Keratinocyte (primary cell): ENCODE measurements around the gene PDE1C. TPM values are rescaled to one million over a fixed set of nuclear protein-coding genes. Genes with fewer than 3 reads are reported as not detected.

Source experiments
- DNase-seq: peaks from one replicate; pipeline ENCODE4 v3.0.0-alpha.2; 2011; ENCODE audit warnings: low read depth, missing footprints, low spot score
- FAIRE-seq: peaks from 2 replicates; lab custom pipeline; 2011; peaks lifted over from hg19 to GRCh38; lab: Jason Lieb, UNC
- H2AFZ ChIP-seq: 2 replicates; pipeline ENCODE4 v1.6.0; 2012; ENCODE audit warnings: low read length, control low read depth, inconsistent platforms; ENCODE audit not compliant: control insufficient read depth
- H3K27ac ChIP-seq: 2 replicates; pipeline ENCODE4 v1.5.1; 2011; ENCODE audit warnings: low read length; ENCODE audit not compliant: control insufficient read depth, insufficient read depth
- H3K27me3 ChIP-seq: 3 replicates; pipeline ENCODE4 v1.6.0; 2011; ENCODE audit warnings: low read length; ENCODE audit not compliant: control insufficient read depth, insufficient read depth; ENCODE audit errors: extremely low read depth
- H3K36me3 ChIP-seq, 2 experiments: 2 replicates in 1 of 2; 3 replicates in 1 of 2; pipeline ENCODE4 v1.5.1; 2011; ENCODE audit warnings: low read length in 2 of 2, mild to moderate bottlenecking in 1 of 2; ENCODE audit not compliant: control insufficient read depth in 2 of 2, insufficient read depth in 2 of 2; ENCODE audit errors: extremely low read depth in 1 of 2
- H3K4me1 ChIP-seq: 3 replicates; pipeline ENCODE4 v1.5.1; 2011; ENCODE audit warnings: low read length; ENCODE audit not compliant: control insufficient read depth, insufficient read depth; ENCODE audit errors: extremely low read depth
- H3K4me2 ChIP-seq: 3 replicates; pipeline ENCODE4 v1.6.0; 2011; ENCODE audit warnings: low read depth, low read length; ENCODE audit not compliant: control insufficient read depth, insufficient read depth; ENCODE audit errors: extremely low read depth
- H3K4me3 ChIP-seq, 3 experiments: fragments of 200-600 bp in 1 of 3; sonication (generic) in 1 of 3; 2 replicates in 2 of 3; 3 replicates in 1 of 3; pipeline ENCODE4 v1.5.1; 2011 to 2016; ENCODE audit warnings: low read length in 3 of 3, mild to moderate bottlenecking in 3 of 3, control low read depth in 2 of 3, inconsistent platforms in 1 of 3, low read depth in 1 of 3, mixed read lengths in 1 of 3, mixed run types in 1 of 3, moderate library complexity in 1 of 3; ENCODE audit not compliant: control insufficient read depth in 2 of 3, insufficient read depth in 2 of 3; ENCODE audit errors: extremely low read depth in 1 of 3
- H3K79me2 ChIP-seq: 2 replicates; pipeline ENCODE4 v1.6.0; 2012; ENCODE audit warnings: low read length; ENCODE audit not compliant: control insufficient read depth, insufficient read depth
- H3K9ac ChIP-seq: 3 replicates; pipeline ENCODE4 v1.6.0; 2011; ENCODE audit warnings: low read length; ENCODE audit not compliant: control insufficient read depth, insufficient read depth; ENCODE audit errors: extremely low read depth
- H3K9me1 ChIP-seq: 3 replicates; pipeline ENCODE4 v1.6.0; 2011; ENCODE audit warnings: low read length; ENCODE audit not compliant: control insufficient read depth, insufficient read depth; ENCODE audit errors: extremely low read depth
- H3K9me3 ChIP-seq: 2 replicates; pipeline ENCODE4 v1.5.1; 2012; ENCODE audit warnings: low read depth, low read length; ENCODE audit not compliant: control insufficient read depth
- H4K20me1 ChIP-seq: 3 replicates; pipeline ENCODE4 v1.6.0; 2011; ENCODE audit warnings: low read length; ENCODE audit not compliant: control insufficient read depth, insufficient read depth; ENCODE audit errors: extremely low read depth
- CTCF ChIP-seq, 3 experiments: IDR thresholded peaks in 1 of 3; conservative IDR thresholded peaks in 1 of 3; optimal IDR thresholded peaks in 1 of 3; 2 replicates in 2 of 3; 3 replicates in 1 of 3; pipeline versions ENCODE3 to v1.5.1; 2011; ENCODE audit warnings: low read length in 3 of 3, mild to moderate bottlenecking in 3 of 3, moderate library complexity in 2 of 3, control low read depth in 1 of 3, inconsistent platforms in 1 of 3; ENCODE audit not compliant: insufficient read depth in 2 of 3; ENCODE audit errors: extremely low read depth in 1 of 3
- EZH2 ChIP-seq: IDR thresholded peaks from one replicate; pipeline ENCODE4 v1.6.1; 2012; ENCODE audit warnings: inconsistent platforms, mild to moderate bottlenecking, low read length, moderate library complexity
- dilution Hi-C: fragments of 300-500 bp; cut with MboI; formaldehyde crosslinking; loops from one replicate; pipeline ENCODE4 v1.7.0; 2020; ENCODE audit warnings: low sequenced_read_pairs; ENCODE audit not compliant: extremely low pct_ligation_motif_present
- polyA plus RNA-seq, 5 experiments: library from polyadenylated mRNA; depleted of rRNA in 3 of 5; stranded (reverse) in 3 of 5; stranded (forward) in 1 of 5; unstranded in 1 of 5; fragments of >200 nt; gene quantifications; 1 replicate in 1 of 5; 2 replicates in 3 of 5; 3 replicates in 1 of 5; pipeline versions ENCODE4 v1.2.1 to v1.2.3, GENCODE V29; 2011 to 2012; ENCODE audit warnings: missing spikeins in 2 of 5, low read depth in 1 of 5, low replicate concordance in 1 of 5

The PDE1C gene
- polyA plus RNA-seq, 1 donor (not counting 4 experiments of a cell fraction or from before 2014, with no cell fraction given): 2.5 TPM

GRCh38 chr7:32069116-32069650 is 1.0 kb downstream of the PDE1C start:
- Histone ChIP-seq H3K79me2 (peaks cover 18% of the 10 kb centered on the region), H3K36me3 (no peaks in the 10 kb centered on the region), H3K9me1 (no peaks in the 10 kb centered on the region), H3K4me2 (peak overlapping the region; percentile 74), H3K4me3 (peak overlapping the region in 2 of 3 experiments; percentile 46 to 82), H4K20me1 (no peaks in the 10 kb centered on the region), H2AFZ (no peak overlapping the region), H3K27ac (no peak overlapping the region), H3K9me3 (no peaks in the 10 kb centered on the region), H3K9ac (no peak overlapping the region), H3K4me1 (peaks cover 6% of the 10 kb centered on the region), H3K27me3 (peaks cover 38% of the 10 kb centered on the region)
- FAIRE-seq (no peak), DNase-seq (no peak)
- dilution Hi-C loops: no loop called here
- TF ChIP-seq EZH2 (no peak), CTCF (optimal IDR thresholded peaks at IDR 0.05 in 1 of 3, IDR thresholded peaks at IDR 0.05 in 1 of 3, conservative IDR thresholded peaks at IDR 0.05 in 1 of 3; ENCODE audit: extremely low read depth in 1 of 3, insufficient read depth in 2 of 3, low read length in 3 of 3) (no peak)

GRCh38 chr7:32068411-32069101 is 1.7 kb downstream of the PDE1C start:
- Histone ChIP-seq H3K9me3 (no peaks in the 10 kb centered on the region), H3K4me1 (peaks cover 6% of the 10 kb centered on the region), H3K27ac (no peak overlapping the region), H4K20me1 (no peaks in the 10 kb centered on the region), H3K4me3 (peak overlapping the region in 1 of 3 experiments; percentile 82), H3K9me1 (no peaks in the 10 kb centered on the region), H3K4me2 (peak overlapping the region; percentile 27), H3K27me3 (peaks cover 38% of the 10 kb centered on the region), H3K9ac (no peak overlapping the region), H3K79me2 (peaks cover 21% of the 10 kb centered on the region), H2AFZ (no peak overlapping the region), H3K36me3 (no peaks in the 10 kb centered on the region)
- no peak for FAIRE-seq
- TF ChIP-seq EZH2 (no peak), CTCF (optimal IDR thresholded peaks at IDR 0.05 in 1 of 3, IDR thresholded peaks at IDR 0.05 in 1 of 3, conservative IDR thresholded peaks at IDR 0.05 in 1 of 3; ENCODE audit: extremely low read depth in 1 of 3, insufficient read depth in 2 of 3, low read length in 3 of 3) (no peak)
- dilution Hi-C loops: no loop called here
- no peak for DNase-seq
